Osteocyte (in vitro differentiated cells): ENCODE data around the gene CENPK. TPM values are rescaled to one million over a fixed set of nuclear protein-coding genes. Genes with fewer than 3 reads are reported as not detected.
"Not testable (repeated sequence)": the region's sequence is repeated elsewhere in the genome, so short reads cannot be mapped to it uniquely, and the experiment has no call there.

Experiments used
- DNase-seq: peaks from one replicate; pipeline ENCODE4 v3.0.0; 2021; ENCODE audit warnings: mixed read lengths; ENCODE audit not compliant: unreplicated experiment; ENCODE audit errors: extremely low spot score
- H3K27ac Mint-ChIP-seq: one replicate; pipeline ENCODE4 v1.8.0; 2021; ENCODE audit warnings: mild to moderate bottlenecking, mixed read lengths; ENCODE audit not compliant: unreplicated experiment
- H3K27me3 Mint-ChIP-seq: one replicate; pipeline ENCODE4 v1.8.0; 2021; ENCODE audit warnings: mixed read lengths; ENCODE audit not compliant: unreplicated experiment
- H3K36me3 Mint-ChIP-seq: one replicate; pipeline ENCODE4 v1.8.0; 2021; ENCODE audit warnings: mixed read lengths; ENCODE audit not compliant: unreplicated experiment
- H3K4me1 Mint-ChIP-seq: one replicate; pipeline ENCODE4 v1.8.0; 2021; ENCODE audit warnings: mixed read lengths; ENCODE audit not compliant: unreplicated experiment
- H3K4me3 Mint-ChIP-seq: one replicate; pipeline ENCODE4 v1.8.0; 2021; ENCODE audit warnings: mild to moderate bottlenecking, moderate library complexity, mixed read lengths; ENCODE audit not compliant: unreplicated experiment
- H3K9me3 Mint-ChIP-seq: one replicate; pipeline ENCODE4 v1.8.0; 2021; ENCODE audit warnings: mixed read lengths; ENCODE audit not compliant: unreplicated experiment
- long read RNA-seq: library from polyadenylated mRNA; unstranded; transcript quantifications from one replicate; pipeline ENCODE4 v2.0.0, GENCODE V29; 2021
- total RNA-seq: library from RNA; stranded (reverse); gene quantifications from 2 replicates; pipeline ENCODE4 v1.2.1, GENCODE V29; 2021
- TF ChIP-seq, protein P1 (sequence below): fragments of 200-600 bp; sonication (generic); IDR thresholded peaks from 2 replicates; pipeline ENCODE4 v1.5.0; 2021; ENCODE audit warnings: antibody characterized with exemption, mild to moderate bottlenecking, moderate library complexity

CENPK gene, protein sequence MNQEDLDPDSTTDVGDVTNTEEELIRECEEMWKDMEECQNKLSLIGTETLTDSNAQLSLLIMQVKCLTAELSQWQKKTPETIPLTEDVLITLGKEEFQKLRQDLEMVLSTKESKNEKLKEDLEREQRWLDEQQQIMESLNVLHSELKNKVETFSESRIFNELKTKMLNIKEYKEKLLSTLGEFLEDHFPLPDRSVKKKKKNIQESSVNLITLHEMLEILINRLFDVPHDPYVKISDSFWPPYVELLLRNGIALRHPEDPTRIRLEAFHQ
- 11.3 TPM in 2 replicates for total RNA-seq
- long read RNA-seq, transcript CENPK-202 (11 exons, 1,734 nt) = major isoform, 15 of 35 reads
- long read RNA-seq, partial matches to known transcripts = 1 of 35 reads
- long read RNA-seq, other reads (novel, unspliced or antisense) = 13 of 35 reads

DNA sequence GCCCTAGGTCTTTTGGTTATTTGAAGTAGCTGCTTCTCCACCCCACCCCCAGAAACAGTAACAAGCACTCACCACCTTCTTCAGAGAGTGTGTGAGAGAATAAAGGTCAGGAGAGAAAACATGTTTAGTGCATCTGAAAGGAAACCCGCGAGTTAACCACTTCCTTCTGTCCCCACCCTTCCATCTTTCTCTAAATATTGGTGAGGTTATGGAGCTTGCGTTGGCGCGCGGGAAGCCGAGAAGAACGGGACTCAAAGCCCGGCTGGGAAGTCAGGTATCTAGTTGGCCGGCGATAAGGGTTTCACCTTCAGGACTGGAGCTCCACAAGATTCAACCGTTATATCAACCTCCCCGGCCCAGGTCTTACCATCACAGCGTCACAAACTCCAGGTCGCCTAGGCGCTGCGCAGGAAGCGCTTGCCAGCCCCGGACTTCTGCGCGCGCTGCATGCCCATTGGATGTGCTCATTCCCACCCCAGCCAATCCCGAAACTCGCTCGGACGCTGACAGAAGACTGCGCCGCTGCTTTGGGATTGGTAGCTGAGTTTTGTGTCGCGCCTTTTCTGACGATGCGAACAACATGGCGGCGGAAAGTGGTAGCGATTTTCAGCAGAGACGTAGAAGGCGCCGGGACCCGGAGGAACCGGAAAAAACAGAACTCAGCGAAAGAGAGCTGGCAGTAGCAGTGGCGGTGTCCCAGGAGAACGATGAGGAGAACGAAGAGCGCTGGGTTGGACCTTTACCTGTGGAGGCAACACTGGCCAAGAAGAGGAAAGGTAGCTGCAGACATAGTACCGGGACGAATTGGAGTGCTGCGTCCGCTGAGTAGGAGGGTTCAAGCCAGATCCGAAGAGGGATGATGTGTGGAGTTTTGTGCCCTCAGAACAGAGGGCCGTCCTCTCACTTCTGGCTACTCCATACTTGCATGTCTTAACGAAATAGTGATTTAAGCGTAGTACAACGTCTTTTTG lies at the start of gene CENPK, which contains the start of gene PPWD1:
CENPK (minus strand) TSS at position 438 of the 971 bp plus-strand sequence. CDS start 8,261 bp downstream, outside the sequence.
PPWD1 (plus strand) TSS at position 566 of the 971 bp plus-strand sequence; CDS start at position 581, 15 bp downstream.
- Mint-ChIP-seq H3K9me3 (no peaks in the 10 kb centered on the region), H3K36me3 (peaks cover 6% of the 10 kb centered on the region), H3K27me3 (no peaks in the 10 kb centered on the region), H3K4me3 (peak within 1 kb of the TSS; percentile 97), H3K27ac (peak within 1 kb of the TSS; percentile 99), H3K4me1 (peaks cover 36% of the 10 kb centered on the region)
- TF ChIP-seq, protein P1, sequence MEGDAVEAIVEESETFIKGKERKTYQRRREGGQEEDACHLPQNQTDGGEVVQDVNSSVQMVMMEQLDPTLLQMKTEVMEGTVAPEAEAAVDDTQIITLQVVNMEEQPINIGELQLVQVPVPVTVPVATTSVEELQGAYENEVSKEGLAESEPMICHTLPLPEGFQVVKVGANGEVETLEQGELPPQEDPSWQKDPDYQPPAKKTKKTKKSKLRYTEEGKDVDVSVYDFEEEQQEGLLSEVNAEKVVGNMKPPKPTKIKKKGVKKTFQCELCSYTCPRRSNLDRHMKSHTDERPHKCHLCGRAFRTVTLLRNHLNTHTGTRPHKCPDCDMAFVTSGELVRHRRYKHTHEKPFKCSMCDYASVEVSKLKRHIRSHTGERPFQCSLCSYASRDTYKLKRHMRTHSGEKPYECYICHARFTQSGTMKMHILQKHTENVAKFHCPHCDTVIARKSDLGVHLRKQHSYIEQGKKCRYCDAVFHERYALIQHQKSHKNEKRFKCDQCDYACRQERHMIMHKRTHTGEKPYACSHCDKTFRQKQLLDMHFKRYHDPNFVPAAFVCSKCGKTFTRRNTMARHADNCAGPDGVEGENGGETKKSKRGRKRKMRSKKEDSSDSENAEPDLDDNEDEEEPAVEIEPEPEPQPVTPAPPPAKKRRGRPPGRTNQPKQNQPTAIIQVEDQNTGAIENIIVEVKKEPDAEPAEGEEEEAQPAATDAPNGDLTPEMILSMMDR = no peak
- peak; percentile 97 for DNase-seq

DNA sequence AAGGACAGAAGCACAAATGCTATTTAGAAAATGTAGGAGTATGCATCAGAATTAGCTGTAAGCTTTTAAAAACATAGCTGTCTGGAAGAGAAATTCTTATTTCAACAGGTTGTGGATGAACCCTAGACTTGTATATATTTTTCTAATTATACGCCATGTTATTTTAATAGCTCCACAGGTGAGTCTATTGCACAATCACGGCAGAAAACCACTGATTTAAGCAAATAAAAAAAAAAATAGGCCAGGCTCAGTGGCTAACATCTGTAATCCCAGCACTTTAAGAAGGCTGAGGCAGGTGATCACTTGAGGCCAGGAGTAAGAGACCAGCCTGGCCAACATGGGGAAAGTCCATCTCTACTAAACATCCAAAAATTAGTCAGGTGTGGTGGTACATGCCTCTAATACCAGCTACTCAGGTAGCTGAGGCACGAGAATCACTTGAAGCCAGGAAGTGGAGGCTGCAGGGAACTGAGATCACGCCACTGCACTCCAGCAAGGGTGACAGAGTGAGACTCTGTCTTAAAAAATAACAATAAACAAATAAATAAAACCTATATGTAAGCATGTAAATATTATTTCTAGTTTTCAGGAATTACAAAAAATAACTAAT lies 49.4 kb upstream of the CENPK start:
- TF ChIP-seq, protein P1 = no peak
- DNase-seq = no peak
- Mint-ChIP-seq H3K4me3 (no peak overlapping the region), H3K9me3 (no peaks in the 10 kb centered on the region), H3K27ac (no peak overlapping the region), H3K4me1 (no peaks in the 10 kb centered on the region), H3K36me3 (peaks cover 59% of the 10 kb centered on the region), H3K27me3 (no peaks in the 10 kb centered on the region)

DNA sequence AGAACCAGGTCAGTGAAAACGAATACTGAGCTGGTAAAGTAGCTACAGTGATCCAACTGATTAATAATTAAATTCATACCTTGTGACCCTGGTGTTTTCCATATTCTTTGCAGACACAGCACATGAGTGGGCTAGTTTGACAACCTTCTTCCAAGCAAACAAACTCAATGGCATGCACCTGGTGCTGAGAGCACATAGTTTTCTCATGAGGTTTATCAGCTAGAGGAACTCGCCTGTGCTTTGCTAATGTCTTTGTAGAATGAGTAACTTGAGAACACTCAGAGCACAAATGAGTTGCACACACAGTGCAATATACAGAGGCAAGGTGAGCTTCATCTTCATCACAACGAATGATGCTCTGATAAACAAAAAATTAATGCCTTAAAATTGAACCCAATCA lies 48.6 kb upstream of the CENPK start:
- TF ChIP-seq, protein P1 = no peak
- Mint-ChIP-seq H3K4me3 (no peak overlapping the region), H3K27ac (no peak overlapping the region), H3K27me3 (no peaks in the 10 kb centered on the region), H3K36me3 (peaks cover 61% of the 10 kb centered on the region), H3K9me3 (no peaks in the 10 kb centered on the region), H3K4me1 (no peaks in the 10 kb centered on the region)
- no peak for DNase-seq

DNA sequence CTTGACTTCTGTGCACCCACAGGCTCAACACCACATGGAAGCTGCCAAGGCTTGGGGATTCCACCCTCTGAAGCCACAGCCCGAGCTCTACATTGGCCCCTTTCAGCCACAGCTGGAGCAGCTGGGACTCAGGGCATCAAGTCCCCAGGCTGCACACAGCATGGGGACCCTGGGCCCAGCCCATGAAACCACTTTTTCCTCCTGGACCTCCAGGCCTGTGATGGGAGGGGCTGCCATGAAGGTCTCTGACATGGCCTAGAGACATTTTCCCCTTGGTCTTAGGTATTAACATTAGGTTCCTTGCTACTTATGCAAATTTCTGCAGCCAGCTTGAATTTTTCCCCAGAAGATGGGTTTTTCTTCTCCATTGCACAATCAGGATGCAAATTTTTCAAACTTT lies 38.8 kb upstream of the CENPK start:
- H3K4me3 Mint-ChIP-seq, H3K27me3 Mint-ChIP-seq, H3K27ac Mint-ChIP-seq, H3K4me1 Mint-ChIP-seq, DNase-seq: not testable (repeated sequence)
- Mint-ChIP-seq H3K9me3 (peaks cover 18% of the 10 kb centered on the region), H3K36me3 (peaks cover 71% of the 10 kb centered on the region)

DNA sequence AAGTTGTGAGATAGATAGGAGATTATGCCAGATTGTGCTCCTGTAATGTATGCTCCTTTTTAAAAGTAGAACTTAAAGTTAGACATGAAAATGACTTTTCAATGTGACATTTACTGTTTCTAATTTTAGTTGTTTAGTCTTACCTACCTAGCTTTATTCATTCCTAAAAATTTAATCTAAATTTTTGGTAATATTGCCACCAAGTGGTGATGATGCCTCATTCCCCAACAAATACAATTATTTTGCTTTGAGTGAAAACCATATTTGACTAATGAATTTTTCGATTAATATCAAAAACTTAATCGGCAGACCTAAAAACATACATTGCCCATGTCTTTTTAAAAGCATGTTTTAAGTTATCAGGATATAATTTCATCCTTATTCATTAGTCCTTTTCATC lies 25.7 kb upstream of the CENPK start:
- H3K27me3 Mint-ChIP-seq = no peaks in the 10 kb centered on the region
- peaks cover 43% of the 10 kb centered on the region for H3K36me3 Mint-ChIP-seq
- TF ChIP-seq, protein P1 = peak; percentile 26
- DNase-seq = no peak
- no peak overlapping the region for H3K27ac Mint-ChIP-seq
- no peak overlapping the region for H3K4me3 Mint-ChIP-seq
- H3K9me3 Mint-ChIP-seq = no peaks in the 10 kb centered on the region
- H3K4me1 Mint-ChIP-seq = no peaks in the 10 kb centered on the region
